HUES6 (cell line): ENCODE results near the gene TDRD10.

Source experiments
- H3K27ac ChIP-seq: 2 replicates; pipeline ENCODE4 v1.7.0; 2013; ENCODE audit warnings: low read depth, mild to moderate bottlenecking, low read length, inconsistent platforms
- H3K27me3 ChIP-seq: 2 replicates; pipeline ENCODE4 v1.6.1; 2013; ENCODE audit warnings: low read length; ENCODE audit not compliant: control insufficient read depth, insufficient read depth
- H3K36me3 ChIP-seq: 2 replicates; pipeline ENCODE4 v1.6.1; 2013; ENCODE audit warnings: low read length; ENCODE audit not compliant: control insufficient read depth, insufficient read depth
- H3K4me1 ChIP-seq: 2 replicates; pipeline ENCODE4 v1.6.1; 2013; ENCODE audit warnings: low read length; ENCODE audit not compliant: control insufficient read depth, insufficient read depth
- H3K4me3 ChIP-seq: 2 replicates; pipeline ENCODE4 v1.5.1; 2013; ENCODE audit warnings: low read depth, low read length
- H3K9ac ChIP-seq: one replicate; pipeline ENCODE4 v1.6.1; 2013; ENCODE audit warnings: mild to moderate bottlenecking, low read length
- H3K9me3 ChIP-seq: 2 replicates; pipeline ENCODE4 v1.6.1; 2013; ENCODE audit warnings: low read depth, low read length; ENCODE audit not compliant: control insufficient read depth, insufficient read depth

TDRD10 gene

DNA sequence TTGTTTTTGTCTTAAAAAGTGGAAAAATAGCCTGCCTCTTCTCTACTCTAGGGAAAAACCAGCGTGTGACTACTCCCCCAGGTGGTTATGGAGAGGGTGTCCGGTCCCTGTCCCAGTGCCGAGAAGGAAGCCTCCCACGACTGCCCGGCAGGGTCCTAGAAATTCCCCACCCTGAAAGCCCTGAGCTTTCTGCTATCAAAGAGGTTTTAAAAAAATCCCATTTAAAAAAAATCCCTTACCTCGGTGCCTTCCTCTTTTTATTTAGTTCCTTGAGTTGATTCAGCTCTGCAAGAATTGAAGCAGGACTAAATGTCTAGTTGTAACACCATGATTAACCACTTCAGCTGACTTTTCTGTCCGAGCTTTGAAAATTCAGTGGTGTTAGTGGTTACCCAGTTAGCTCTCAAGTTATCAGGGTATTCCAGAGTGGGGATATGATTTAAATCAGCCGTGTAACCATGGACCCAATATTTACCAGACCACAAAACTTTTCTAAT, 35.0 kb upstream of the TDRD10 start:
- Histone ChIP-seq H3K9ac (no peak overlapping the region), H3K9me3 (no peaks in the 10 kb centered on the region), H3K27me3 (no peaks in the 10 kb centered on the region), H3K27ac (no peak overlapping the region), H3K4me1 (peaks cover 13% of the 10 kb centered on the region), H3K36me3 (no peaks in the 10 kb centered on the region), H3K4me3 (no peak overlapping the region)

GRCh38 chr1:154467434-154468102, 34.5 kb upstream of the TDRD10 start:
- Histone ChIP-seq H3K9ac (no peak overlapping the region), H3K36me3 (no peaks in the 10 kb centered on the region), H3K27me3 (no peaks in the 10 kb centered on the region), H3K4me3 (no peak overlapping the region), H3K27ac (no peak overlapping the region), H3K9me3 (no peaks in the 10 kb centered on the region), H3K4me1 (peaks cover 13% of the 10 kb centered on the region)

DNA sequence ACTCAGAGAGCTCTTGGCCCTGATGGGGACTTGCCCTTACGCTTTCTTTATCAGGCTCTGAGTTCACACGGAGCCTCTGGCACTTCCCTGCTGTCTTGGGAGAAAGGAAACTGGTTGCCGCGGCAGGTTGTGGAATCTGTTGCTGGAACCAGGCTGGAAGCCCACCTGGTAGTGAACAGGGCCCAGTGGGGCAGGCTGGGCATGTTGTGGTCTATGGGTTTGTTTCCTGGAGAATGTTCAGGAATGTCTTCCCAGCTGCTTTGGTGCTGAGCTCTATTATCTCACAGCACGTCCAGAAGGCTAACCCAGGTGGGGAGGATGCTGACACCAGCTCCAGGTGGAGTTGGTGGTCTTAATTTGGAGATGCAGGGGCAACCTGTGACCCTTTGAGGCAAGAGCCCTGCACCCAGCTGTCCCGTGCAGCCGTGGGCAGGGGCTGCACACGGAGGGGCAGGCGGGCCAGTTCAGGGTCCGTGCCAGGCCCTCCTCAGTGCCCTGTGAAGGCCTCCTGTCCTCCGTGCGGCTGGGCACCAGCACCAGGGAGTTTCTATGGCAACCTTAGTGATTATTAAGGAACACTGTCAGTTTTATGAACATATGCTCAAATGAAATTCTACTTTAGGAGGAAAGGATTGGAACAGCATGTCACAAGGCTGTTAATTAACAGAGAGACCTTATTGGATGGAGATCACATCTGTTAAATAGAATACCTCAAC, 33.3 kb upstream of the TDRD10 start:
- Histone ChIP-seq H3K9ac (no peak overlapping the region), H3K27ac (no peak overlapping the region), H3K9me3 (no peaks in the 10 kb centered on the region), H3K27me3 (no peaks in the 10 kb centered on the region), H3K4me3 (no peak overlapping the region), H3K4me1 (peaks cover 7% of the 10 kb centered on the region), H3K36me3 (no peaks in the 10 kb centered on the region)

DNA sequence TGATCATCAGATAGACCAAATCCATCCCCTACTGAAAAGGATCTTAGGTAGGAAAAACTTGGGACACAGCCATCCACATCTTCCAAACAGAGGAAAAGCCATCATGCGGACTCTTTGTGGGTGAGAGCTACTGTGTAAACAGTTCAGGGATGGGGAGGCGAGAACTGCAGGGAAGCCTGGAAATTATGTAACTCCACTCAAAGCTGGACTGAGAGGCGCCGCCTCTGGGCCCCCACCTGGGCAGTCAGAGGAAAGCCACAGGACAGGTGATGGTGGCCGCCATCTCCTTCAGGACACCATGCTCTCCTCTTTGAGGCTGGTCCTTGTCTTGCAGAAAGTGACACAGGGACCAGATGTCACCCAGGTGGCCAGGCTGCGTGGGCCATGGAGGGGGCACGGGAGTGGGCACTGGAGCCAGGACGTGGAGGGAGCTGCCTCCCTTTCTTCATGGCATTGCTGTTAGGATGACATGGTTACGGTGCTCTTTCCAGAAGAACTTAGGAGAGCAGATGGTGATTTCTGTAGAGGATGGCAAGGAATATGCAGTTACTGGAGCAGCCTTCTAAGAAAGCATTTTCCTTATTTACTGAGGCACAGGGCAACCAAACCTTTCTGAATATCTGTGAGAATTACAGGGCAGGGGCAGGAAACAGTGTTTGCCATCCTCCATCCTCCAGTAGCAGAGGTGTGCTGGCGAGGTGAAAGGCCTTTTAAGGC, 32.0 kb upstream of the TDRD10 start:
- Histone ChIP-seq H3K27me3 (no peaks in the 10 kb centered on the region), H3K4me1 (peaks cover 5% of the 10 kb centered on the region), H3K4me3 (no peak overlapping the region), H3K9me3 (no peaks in the 10 kb centered on the region), H3K36me3 (no peaks in the 10 kb centered on the region), H3K9ac (no peak overlapping the region), H3K27ac (no peak overlapping the region)

- Histone ChIP-seq H3K4me3 (no peak overlapping the region), H3K4me1 (no peaks in the 10 kb centered on the region; the same call in 1 of the 2 replicates), H3K27me3 (no peaks in the 10 kb centered on the region), H3K27ac (no peak overlapping the region), H3K9me3 (no peaks in the 10 kb centered on the region), H3K36me3 (no peaks in the 10 kb centered on the region), H3K9ac (no peak overlapping the region)
These were observed 30.7 kb upstream of the TDRD10 start for GRCh38 chr1:154471304-154471703.

- no peaks in the 10 kb centered on the region for H3K9me3 ChIP-seq
- H3K27me3 ChIP-seq: no peaks in the 10 kb centered on the region
- H3K4me1 ChIP-seq: no peaks in the 10 kb centered on the region
- H3K27ac ChIP-seq: no peak overlapping the region
- no peak overlapping the region for H3K4me3 ChIP-seq
- no peak overlapping the region for H3K9ac ChIP-seq
- H3K36me3 ChIP-seq: no peaks in the 10 kb centered on the region
These were observed 27.2 kb upstream of the TDRD10 start for GRCh38 chr1:154474802-154475201.

DNA sequence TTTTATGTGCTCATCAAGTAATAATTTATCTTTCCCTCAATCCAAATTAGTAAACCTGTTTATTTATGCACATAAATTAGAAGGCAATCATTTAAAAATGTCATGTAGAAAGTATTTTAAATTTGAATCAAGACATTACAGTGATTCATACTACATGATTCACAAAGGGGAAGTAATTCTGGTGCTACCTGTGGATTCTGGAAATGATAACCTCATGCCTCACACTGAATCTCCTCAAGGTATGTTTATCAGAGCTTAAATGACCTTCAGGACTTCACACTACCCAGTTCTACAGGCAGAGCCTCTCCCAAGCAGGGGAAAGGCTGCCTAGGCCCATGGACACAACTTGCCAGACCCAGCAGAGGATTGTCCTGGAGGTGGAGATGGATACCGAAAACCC, 25.2 kb upstream of the TDRD10 start:
- H3K4me1 ChIP-seq: peaks cover 7% of the 10 kb centered on the region; the same call in 1 of the 2 replicates
- H3K27me3 ChIP-seq: no peaks in the 10 kb centered on the region
- H3K36me3 ChIP-seq: no peaks in the 10 kb centered on the region
- no peak overlapping the region for H3K27ac ChIP-seq
- no peak overlapping the region for H3K4me3 ChIP-seq
- no peaks in the 10 kb centered on the region for H3K9me3 ChIP-seq
- H3K9ac ChIP-seq: no peak overlapping the region

DNA sequence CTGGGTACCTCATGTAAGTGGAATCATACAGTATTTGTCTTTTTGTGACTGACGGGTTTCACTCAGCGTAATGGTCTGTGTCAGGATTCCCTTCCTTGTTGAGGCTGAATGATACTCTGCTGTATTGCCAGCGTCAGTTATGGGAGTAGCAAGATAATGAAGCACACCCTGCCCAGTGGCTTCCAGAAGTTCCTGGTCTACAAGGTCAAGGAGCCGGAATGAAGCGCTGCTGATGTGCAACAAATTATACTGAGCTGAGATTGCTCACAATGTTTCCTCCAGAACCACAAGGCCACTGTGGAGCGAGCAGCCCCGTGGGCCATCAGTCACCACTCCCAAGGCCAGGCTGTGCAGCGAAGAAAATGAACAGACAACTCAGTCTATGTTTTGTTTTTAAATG, 24.0 kb upstream of the TDRD10 start:
- no peaks in the 10 kb centered on the region for H3K27me3 ChIP-seq
- H3K4me1 ChIP-seq: peaks cover 7% of the 10 kb centered on the region; the same call in 1 of the 2 replicates
- H3K36me3 ChIP-seq: no peaks in the 10 kb centered on the region
- H3K9ac ChIP-seq: no peak overlapping the region
- H3K27ac ChIP-seq: no peak overlapping the region
- H3K4me3 ChIP-seq: no peak overlapping the region
- H3K9me3 ChIP-seq: no peaks in the 10 kb centered on the region

DNA sequence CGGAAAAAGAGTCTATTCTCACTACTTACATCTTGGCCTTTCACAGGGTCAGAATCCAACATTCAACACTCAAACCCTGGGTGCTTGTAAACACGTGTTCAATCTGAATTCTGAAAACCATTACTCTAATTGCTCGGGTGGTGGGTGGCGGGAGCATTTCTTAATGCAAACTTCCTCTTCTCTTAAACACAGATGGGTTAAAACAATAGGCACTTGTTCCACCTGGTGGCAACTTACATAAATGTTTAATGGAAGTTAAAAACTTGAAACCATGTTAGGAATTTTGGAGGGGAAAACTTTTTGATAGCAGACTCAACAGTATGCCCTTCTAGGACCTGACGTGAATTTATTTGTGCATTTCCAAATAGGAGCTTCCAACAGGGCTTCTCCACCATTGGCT, 23.4 kb upstream of the TDRD10 start:
- no peaks in the 10 kb centered on the region for H3K27me3 ChIP-seq
- H3K36me3 ChIP-seq: no peaks in the 10 kb centered on the region
- no peak overlapping the region for H3K4me3 ChIP-seq
- no peak overlapping the region for H3K27ac ChIP-seq
- H3K9me3 ChIP-seq: no peaks in the 10 kb centered on the region
- no peak overlapping the region for H3K9ac ChIP-seq
- H3K4me1 ChIP-seq: peaks cover 7% of the 10 kb centered on the region; the same call in 1 of the 2 replicates

DNA sequence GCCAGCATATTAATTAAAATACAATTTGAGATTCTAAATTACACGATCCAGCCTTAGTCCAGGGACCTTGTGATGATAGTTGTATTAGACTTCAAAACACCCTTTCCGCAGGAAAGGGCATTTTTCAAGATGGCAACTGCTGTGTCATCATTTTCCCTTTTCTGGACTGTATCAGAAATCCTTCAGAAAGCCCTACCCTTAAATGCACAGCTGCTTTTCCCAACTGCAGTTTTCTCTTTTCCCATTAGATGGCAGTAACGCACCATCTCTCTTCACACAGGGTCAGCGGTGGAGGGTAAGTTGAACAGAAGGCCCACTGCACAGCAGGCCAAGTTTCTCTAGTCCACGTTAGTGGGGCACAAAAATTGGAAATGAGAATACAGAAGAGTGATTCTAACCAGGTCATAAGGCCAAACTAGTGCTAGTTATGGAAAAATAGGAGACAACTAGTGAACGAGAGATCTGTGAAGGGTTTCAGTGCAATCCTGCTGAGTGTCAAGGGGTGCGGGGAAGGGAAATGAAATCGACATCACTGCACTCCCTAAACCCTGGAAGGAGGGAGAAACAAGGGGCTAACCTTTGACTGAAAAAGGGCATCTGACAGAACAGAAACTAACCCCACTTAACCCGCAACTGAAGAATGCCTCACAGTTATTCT, 22.1 kb upstream of the TDRD10 start:
- no peak overlapping the region for H3K4me3 ChIP-seq
- H3K27me3 ChIP-seq: no peaks in the 10 kb centered on the region
- H3K4me1 ChIP-seq: peaks cover 7% of the 10 kb centered on the region; the same call in 1 of the 2 replicates
- no peaks in the 10 kb centered on the region for H3K9me3 ChIP-seq
- no peak overlapping the region for H3K9ac ChIP-seq
- H3K27ac ChIP-seq: no peak overlapping the region
- H3K36me3 ChIP-seq: no peaks in the 10 kb centered on the region
